OCI-LY7 (cell line): Measurements from ENCODE around the gene STX18. TPM values are rescaled to one million over a fixed set of nuclear protein-coding genes. Genes with fewer than 3 reads are reported as not detected.

ENCODE experiments used
- BruUV-seq: library from RNA; stranded (reverse); fragments of 400-500 nt; replicated peaks from 2 replicates; lab custom pipeline; 2021; lab: Mats Ljungman, UMichigan
- CTCF ChIA-PET: fragments of 300-600 bp; sonication (Branson Sonifier 250); formaldehyde crosslinking; loops from one replicate; lab custom pipeline; 2022; ENCODE audit warnings: antibody characterized with exemption; ENCODE audit not compliant: unreplicated experiment; lab: Charles Lee
- POLR2A ChIA-PET: fragments of 300-600 bp; sonication (Branson Sonifier 250); formaldehyde crosslinking; loops from one replicate; lab custom pipeline; 2022; ENCODE audit warnings: antibody characterized with exemption; lab: Charles Lee
- DNase-seq: peaks from one replicate; pipeline ENCODE4 v3.0.0-alpha.2; 2015; ENCODE audit warnings: low spot score
- H2AFZ ChIP-seq: fragments of 200-600 bp; sonication (generic), shearing (Covaris generic); 2 replicates; pipeline ENCODE4 v1.6.1; 2014; ENCODE audit warnings: mild to moderate bottlenecking, antibody characterized with exemption, low read length, moderate library complexity
- H3K27ac ChIP-seq: fragments of 200-600 bp; sonication (generic); 2 replicates; pipeline ENCODE4 v1.5.1; 2014; ENCODE audit warnings: mixed run types, low read depth, mild to moderate bottlenecking, moderate library complexity, low read length, inconsistent platforms; ENCODE audit not compliant: poor library complexity, severe bottlenecking
- H3K36me3 ChIP-seq: fragments of 200-600 bp; sonication (generic); 2 replicates; pipeline ENCODE4 v1.6.1; 2014; ENCODE audit warnings: mild to moderate bottlenecking, antibody characterized with exemption, low read length, moderate library complexity, mixed read lengths; ENCODE audit not compliant: insufficient read depth
- H3K4me1 ChIP-seq: fragments of 200-600 bp; sonication (generic); 2 replicates; pipeline ENCODE4 v1.5.1; 2014; ENCODE audit warnings: mild to moderate bottlenecking, low read length; ENCODE audit not compliant: insufficient read depth, poor library complexity, severe bottlenecking
- H3K4me2 ChIP-seq: fragments of 200-600 bp; sonication (generic); 2 replicates; pipeline ENCODE4 v1.6.1; 2014; ENCODE audit warnings: mild to moderate bottlenecking, low read length
- H3K4me3 ChIP-seq: fragments of 200-600 bp; sonication (generic); 2 replicates; pipeline ENCODE4 v1.5.1; 2014; ENCODE audit warnings: mild to moderate bottlenecking, low read depth, low read length; ENCODE audit not compliant: poor library complexity, severe bottlenecking
- H3K79me2 ChIP-seq: fragments of 200-600 bp; sonication (generic); 2 replicates; pipeline ENCODE4 v1.6.1; 2016; ENCODE audit warnings: low read depth, mild to moderate bottlenecking, low read length, moderate library complexity, mixed read lengths; ENCODE audit not compliant: insufficient read depth
- H3K9me2 ChIP-seq: fragments of 200-600 bp; sonication (generic); 2 replicates; pipeline ENCODE4 v1.6.1; 2016; ENCODE audit warnings: mild to moderate bottlenecking, low read length, mixed read lengths; ENCODE audit not compliant: insufficient read depth
- H3K9me3 ChIP-seq: fragments of 200-600 bp; sonication (generic); 2 replicates; pipeline ENCODE4 v1.6.1; 2014; ENCODE audit warnings: mild to moderate bottlenecking, mixed run types, low read length, mixed read lengths
- H4K20me1 ChIP-seq: fragments of 200-600 bp; sonication (generic); 2 replicates; pipeline ENCODE4 v1.6.1; 2014; ENCODE audit warnings: mild to moderate bottlenecking, antibody characterized with exemption, low read length, moderate library complexity, mixed read lengths; ENCODE audit not compliant: insufficient read depth
- EZH2phosphoT487 ChIP-seq: fragments of 200-600 bp; sonication (generic); IDR thresholded peaks from 2 replicates; pipeline ENCODE4 v1.6.1; 2018; ENCODE audit warnings: low read depth, borderline replicate concordance, mild to moderate bottlenecking, mixed run types, antibody characterized with exemption, low read length, moderate library complexity, mixed read lengths
- intact Hi-C: fragments of 100-400 bp; cut with micrococcal nuclease; formaldehyde crosslinking; loops from one replicate; pipeline ENCODE4 v1.10.0; 2022; ENCODE audit not compliant: unreplicated experiment
- total RNA-seq, 2 experiments: library from RNA; depleted of rRNA in 1 of 2; stranded (reverse); fragments of >200 nt in 1 of 2; shearing (Covaris generic) in 1 of 2; gene quantifications; 2 replicates each; pipeline ENCODE4 v1.2.3, GENCODE V29; 2014 to 2022
- TF ChIP-seq, protein P1 (sequence below): fragments of 200-600 bp; sonication (generic); conservative IDR thresholded peaks from 2 replicates; pipeline ENCODE4 v1.5.1; 2014; ENCODE audit warnings: mild to moderate bottlenecking, antibody characterized with exemption, low read length, moderate library complexity, mixed read lengths

The STX18 gene
- total RNA-seq, 2 experiments from 2014 or later = 30.6 to 35.2 TPM

DNA sequence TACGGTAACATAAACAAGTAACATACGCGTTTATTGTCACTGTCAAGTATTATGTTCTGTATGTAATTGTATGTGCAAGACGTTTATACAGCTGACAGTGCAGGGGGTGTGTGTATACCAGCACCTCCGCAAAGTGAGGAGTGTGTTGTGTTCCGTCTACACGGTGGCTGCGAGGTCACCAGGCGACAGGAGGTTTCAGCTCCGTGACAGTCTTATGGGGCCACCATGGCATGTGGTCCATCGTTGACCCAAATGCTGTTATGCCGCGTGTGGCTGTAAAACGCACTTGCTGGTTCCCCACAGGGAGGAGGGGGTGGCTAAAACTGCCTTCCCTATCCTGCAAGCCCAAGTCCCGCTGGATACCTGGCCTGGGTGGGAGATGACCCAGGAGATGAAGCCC lies 129.9 kb downstream of the STX18 start:
- Histone ChIP-seq H3K4me2 (no peak overlapping the region), H3K27ac (no peak overlapping the region), H4K20me1 (no peaks in the 10 kb centered on the region), H3K4me1 (no peaks in the 10 kb centered on the region), H3K9me3 (no peaks in the 10 kb centered on the region), H3K36me3 (peaks cover 24% of the 10 kb centered on the region), H3K9me2 (no peaks in the 10 kb centered on the region), H3K4me3 (no peak overlapping the region), H2AFZ (no peak overlapping the region), H3K79me2 (no peaks in the 10 kb centered on the region)
- BruUV-seq = no TSS peak
- no peak for DNase-seq
- POLR2A ChIA-PET = no interaction called here
- intact Hi-C loops = no loop called here
- TF ChIP-seq, protein P1, sequence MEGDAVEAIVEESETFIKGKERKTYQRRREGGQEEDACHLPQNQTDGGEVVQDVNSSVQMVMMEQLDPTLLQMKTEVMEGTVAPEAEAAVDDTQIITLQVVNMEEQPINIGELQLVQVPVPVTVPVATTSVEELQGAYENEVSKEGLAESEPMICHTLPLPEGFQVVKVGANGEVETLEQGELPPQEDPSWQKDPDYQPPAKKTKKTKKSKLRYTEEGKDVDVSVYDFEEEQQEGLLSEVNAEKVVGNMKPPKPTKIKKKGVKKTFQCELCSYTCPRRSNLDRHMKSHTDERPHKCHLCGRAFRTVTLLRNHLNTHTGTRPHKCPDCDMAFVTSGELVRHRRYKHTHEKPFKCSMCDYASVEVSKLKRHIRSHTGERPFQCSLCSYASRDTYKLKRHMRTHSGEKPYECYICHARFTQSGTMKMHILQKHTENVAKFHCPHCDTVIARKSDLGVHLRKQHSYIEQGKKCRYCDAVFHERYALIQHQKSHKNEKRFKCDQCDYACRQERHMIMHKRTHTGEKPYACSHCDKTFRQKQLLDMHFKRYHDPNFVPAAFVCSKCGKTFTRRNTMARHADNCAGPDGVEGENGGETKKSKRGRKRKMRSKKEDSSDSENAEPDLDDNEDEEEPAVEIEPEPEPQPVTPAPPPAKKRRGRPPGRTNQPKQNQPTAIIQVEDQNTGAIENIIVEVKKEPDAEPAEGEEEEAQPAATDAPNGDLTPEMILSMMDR = no peak
- no peak for TF ChIP-seq EZH2phosphoT487
- CTCF ChIA-PET = no interaction called here

DNA sequence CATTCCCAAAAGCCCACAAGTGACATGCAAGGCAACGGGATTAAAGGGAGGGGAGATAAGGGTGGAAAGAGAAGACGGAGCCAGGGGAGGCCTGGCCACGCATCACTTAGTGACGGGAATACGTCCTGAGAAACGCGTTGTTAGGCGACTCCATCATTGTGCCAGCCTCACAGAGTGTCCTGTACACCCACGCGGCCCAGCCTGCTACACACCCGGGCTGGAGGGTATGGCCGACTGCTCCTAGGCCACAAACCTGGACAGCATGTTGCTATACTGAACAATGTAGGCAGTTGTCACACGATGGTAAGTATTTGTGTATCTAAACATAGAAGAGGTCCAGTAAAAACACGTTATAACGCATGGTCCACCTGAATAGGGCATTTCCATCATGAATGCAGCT lies 131.6 kb downstream of the STX18 start:
- no peak for TF ChIP-seq EZH2phosphoT487
- TF ChIP-seq, protein P1 = no peak
- no peak for DNase-seq
- no peaks in the 10 kb centered on the region for H3K9me2 ChIP-seq
- H3K4me1 ChIP-seq = no peaks in the 10 kb centered on the region
- H3K27ac ChIP-seq = no peak overlapping the region
- H3K4me2 ChIP-seq = no peak overlapping the region
- no peaks in the 10 kb centered on the region for H4K20me1 ChIP-seq
- intact Hi-C loops = no loop called here
- no peaks in the 10 kb centered on the region for H3K9me3 ChIP-seq
- H3K4me3 ChIP-seq = no peak overlapping the region
- no TSS peak for BruUV-seq
- H3K36me3 ChIP-seq = peaks cover 9% of the 10 kb centered on the region
- no peaks in the 10 kb centered on the region for H3K79me2 ChIP-seq
- ChIA-PET POLR2A (no interaction called here), CTCF (no interaction called here)
- no peak overlapping the region for H2AFZ ChIP-seq

DNA sequence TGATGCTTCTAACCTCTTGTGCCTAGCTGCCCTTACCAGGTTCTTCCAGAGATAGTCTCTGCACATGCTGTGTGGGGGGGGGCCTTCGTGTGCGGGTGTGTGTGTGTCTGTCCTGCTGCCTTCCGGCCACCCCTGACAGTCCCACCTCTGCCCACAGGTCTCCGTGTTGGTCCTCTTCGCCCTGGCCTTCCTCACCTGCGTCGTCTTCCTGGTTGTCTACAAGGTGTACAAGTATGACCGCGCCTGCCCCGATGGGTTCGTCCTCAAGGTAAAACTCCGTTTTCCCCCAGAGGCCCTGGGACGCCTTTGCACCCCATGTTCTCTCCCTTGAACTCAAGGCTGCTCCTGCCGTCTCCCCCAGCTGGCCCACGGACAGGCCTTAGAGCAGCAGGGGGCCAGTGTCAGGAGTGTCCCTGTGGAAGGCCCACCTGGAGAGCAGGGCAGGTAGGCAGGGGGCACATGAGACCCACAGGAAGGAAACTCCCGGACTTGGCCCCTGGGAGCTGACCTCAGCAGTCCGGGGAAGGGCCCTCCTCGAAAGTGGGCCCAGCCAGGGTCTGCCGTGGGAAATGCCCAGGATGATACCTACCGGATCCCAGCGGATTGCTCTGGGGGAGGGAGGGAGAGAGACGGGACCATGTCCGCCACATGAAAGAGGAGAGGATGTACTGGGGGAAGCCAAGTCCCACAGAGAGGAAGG lies 132.3 kb downstream of the STX18 start:
- DNase-seq = no peak
- Histone ChIP-seq H3K36me3 (peaks cover 5% of the 10 kb centered on the region; the same call in 1 of the 2 replicates), H3K4me3 (no peak overlapping the region), H3K4me1 (no peaks in the 10 kb centered on the region), H3K9me2 (no peaks in the 10 kb centered on the region), H3K79me2 (no peaks in the 10 kb centered on the region), H3K9me3 (no peaks in the 10 kb centered on the region), H2AFZ (no peak overlapping the region), H3K4me2 (no peak overlapping the region), H3K27ac (no peak overlapping the region), H4K20me1 (no peaks in the 10 kb centered on the region)
- CTCF ChIA-PET = no interaction called here
- intact Hi-C loops = no loop called here
- TF ChIP-seq EZH2phosphoT487 = no peak
- TF ChIP-seq, protein P1 = no peak
- POLR2A ChIA-PET = no interaction called here
- no TSS peak for BruUV-seq
